Adrenal gland (tissue), 12 donors: ENCODE results near the gene KLF6. TPM values are rescaled to one million over a fixed set of nuclear protein-coding genes. Genes with fewer than 3 reads are reported as not detected.

ENCODE experiments used
- DNase-seq, 7 donors: peaks; one replicate each; pipeline ENCODE4 v3.0.0-alpha.2; 2019 to 2020
- H3K27ac ChIP-seq, 5 donors: fragments of 200-600 bp; sonication (generic) in 4 of 5; 1 replicate in 3 of 5; 2 replicates in 2 of 5; pipeline versions ENCODE4 v1.5.1 to v1.8.0; 2016 to 2020; ENCODE audit warnings: mild to moderate bottlenecking in 1 of 5
- H3K27me3 ChIP-seq: fragments of 200-600 bp; 2 replicates; pipeline ENCODE4 v1.8.0; 2021
- H3K36me3 ChIP-seq, 2 donors: fragments of 200-600 bp; replicated peaks in 1 of 2; 1 replicate in 1 of 2; 2 replicates in 1 of 2; pipeline versions ENCODE4 v1.5.1 to v1.8.0; 2018 to 2022
- H3K4me1 ChIP-seq, 2 donors: fragments of 200-600 bp; replicated peaks in 1 of 2; 1 replicate in 1 of 2; 2 replicates in 1 of 2; pipeline versions ENCODE4 v1.5.1 to v1.8.0; 2018 to 2021
- H3K4me3 ChIP-seq, 4 donors: fragments of 200-600 bp; sonication (generic) in 3 of 4; one replicate each; pipeline ENCODE4 v1.5.1; 2016 to 2018
- H3K9me3 ChIP-seq, 3 donors: fragments of 200-600 bp; sonication (generic) in 1 of 3; replicated peaks in 1 of 3; 1 replicate in 2 of 3; 2 replicates in 1 of 3; pipeline versions ENCODE4 v1.5.1 to v1.8.0; 2016 to 2021
- CTCF ChIP-seq, 6 experiments: fragments of 450-650 bp in 4 of 6; fragments of 200-600 bp in 2 of 6; sonication (generic) in 1 of 6; IDR thresholded peaks; 1 replicate in 5 of 6; 2 replicates in 1 of 6; pipeline versions ENCODE4 v1.5.1 to v1.8.0; 2016 to 2021; ENCODE audit warnings: antibody characterized with exemption in 6 of 6, mild to moderate bottlenecking in 2 of 6, moderate library complexity in 1 of 6
- POLR2A ChIP-seq, 2 donors: fragments of 450-650 bp; IDR thresholded peaks; one replicate each; pipeline ENCODE4 v1.6.1; 2017; ENCODE audit warnings: antibody characterized with exemption in 2 of 2, mild to moderate bottlenecking in 2 of 2, moderate library complexity in 1 of 2
- WGBS, 4 donors: extraction: QIAGEN DNeasy Blood & Tissue Kit in 2 of 4; methylation state at CpG; one replicate each; pipeline versions ENCODE4 v1.1.5 to v1.1.7; 2013 to 2017; 5-methylcytosine and 5-hydroxymethylcytosine counted together
- intact Hi-C, 2 donors: fragments of 100-400 bp; cut with DNase I; formaldehyde crosslinking; loops; one replicate each; pipeline versions ENCODE4 v1.14.1 to v1.15.0; 2022 to 2023
- polyA plus RNA-seq, 3 donors: library from polyadenylated mRNA; stranded (reverse); fragments of 200-250 nt in 2 of 3; fragments of 350-450 nt in 1 of 3; fragmentation: Illumina TruSeq in 1 of 3; extraction: RNeasy Lipid Tissue Mini Kit (QIAGEN cat#74804) in 1 of 3; gene quantifications; one replicate each; pipeline ENCODE4 v1.2.3, GENCODE V29; 2013 to 2014
- total RNA-seq, 9 donors: library from RNA; depleted of rRNA in 4 of 9; stranded (reverse); fragments of >200 nt in 4 of 9; fragments of 120-200 nt in 1 of 9; fragmentation: NEBNext Ultra II Directional in 1 of 9; extraction: Animal tissue kit (Norgen Biotek cat#: 25700) in 1 of 9; gene quantifications; one replicate each; pipeline versions ENCODE4 v1.1.0 to v1.2.4, GENCODE V29; 2013 to 2023
- donor health status: healthy with polysubstance abuse.
- donor health status: Bipolar disorder and iron deficiency.
- donor health status: DM: yes; HTN: yes; CAD: no.
- donor health status: DM: no; HTN: no; CAD: no.
- donor health status: DM: no; HTN: no; CAD: no.
- donor health status: DM: yes; HTN: yes; CAD: no.

KLF6 gene
- total and polyA plus RNA-seq, 12 donors = 14.4 to 70.2 (median 26.8) TPM

GRCh38 chr10:3811291-3811870 lies 26.4 kb upstream of the KLF6 start:
- Histone ChIP-seq H3K27ac (peak overlapping the region in 4 of 5 donors; percentile 1 to 75 (median 38)), H3K4me1 (peaks cover 4 to 17% of the 10 kb centered on the region in 2 donors), H3K36me3 (no peaks in the 10 kb centered on the region), H3K27me3 (no peaks in the 10 kb centered on the region), H3K9me3 (no peaks in the 10 kb centered on the region), H3K4me3 (no peak overlapping the region)
- no peak for TF ChIP-seq POLR2A (IDR thresholded peaks at IDR 0.05)
- no peak for TF ChIP-seq CTCF (IDR thresholded peaks at IDR 0.05)
- DNase-seq = peak in 4 of 7 donors; percentile 24 to 68 (median 46)
- 26 to 38% (median 32%) methylated on average over 7 of the region's 7 CpGs for WGBS, 4 donors
- intact Hi-C loops = no loop called here

GRCh38 chr10:3808689-3809199 lies 23.7 kb upstream of the KLF6 start:
- TF ChIP-seq POLR2A (IDR thresholded peaks at IDR 0.05) = no peak
- TF ChIP-seq CTCF (IDR thresholded peaks at IDR 0.05) = no peak
- H3K36me3 ChIP-seq = no peaks in the 10 kb centered on the region
- H3K4me3 ChIP-seq = no peak overlapping the region
- H3K27me3 ChIP-seq = no peaks in the 10 kb centered on the region
- peaks cover 4 to 26% of the 10 kb centered on the region in 2 donors for H3K4me1 ChIP-seq
- H3K9me3 ChIP-seq = no peaks in the 10 kb centered on the region
- DNase-seq = no peak
- intact Hi-C loops = no loop called here
- no peak overlapping the region for H3K27ac ChIP-seq
- 85 to 92% (median 86%) methylated on average over 6 of the region's 6 CpGs for WGBS, 4 donors

- no peak for DNase-seq
- Histone ChIP-seq H3K4me1 (peaks cover 4 to 26% of the 10 kb centered on the region in 2 donors), H3K27ac (no peak overlapping the region), H3K27me3 (no peaks in the 10 kb centered on the region), H3K9me3 (no peaks in the 10 kb centered on the region), H3K36me3 (no peaks in the 10 kb centered on the region), H3K4me3 (no peak overlapping the region)
- TF ChIP-seq CTCF (IDR thresholded peaks at IDR 0.05) (no peak), POLR2A (IDR thresholded peaks at IDR 0.05) (no peak)
- intact Hi-C loops = no loop called here
- 71 to 79% (median 75%) methylated on average over 12 of the region's 12 CpGs for WGBS, 4 donors
Measured at GRCh38 chr10:3807928-3808496, 23.0 kb upstream of the KLF6 start.

- no peak for TF ChIP-seq POLR2A (IDR thresholded peaks at IDR 0.05)
- TF ChIP-seq CTCF (IDR thresholded peaks at IDR 0.05) = no peak
- no peak for DNase-seq
- Histone ChIP-seq H3K4me3 (no peak overlapping the region), H3K27me3 (no peaks in the 10 kb centered on the region), H3K4me1 (peaks cover 4 to 26% of the 10 kb centered on the region in 2 donors), H3K36me3 (no peaks in the 10 kb centered on the region), H3K27ac (peak overlapping the region in 1 of 5 donors; percentile 86), H3K9me3 (no peaks in the 10 kb centered on the region)
- 82 to 88% (median 83%) methylated on average over 15 of the region's 15 CpGs for WGBS, 4 donors
- intact Hi-C loops = no loop called here
Measured at GRCh38 chr10:3807211-3807927, 22.4 kb upstream of the KLF6 start.
